ENCODE results near the gene OR4D2. TPM values are rescaled to one million over a fixed set of nuclear protein-coding genes. Genes with fewer than 3 reads are reported as not detected.

The OR4D2 gene
- total RNA-seq, 1 experiment from 2014 or later: not detected

GRCh38 chr17:58183514-58183913 is 16.7 kb downstream of the OR4D2 start:
- Mint-ChIP-seq H3K4me3 (ENCODE audit: unreplicated experiment) (no peak overlapping the region), H3K36me3 (ENCODE audit: insufficient read depth, unreplicated experiment) (no peaks in the 10 kb centered on the region), H3K9me3 (ENCODE audit: unreplicated experiment) (no peaks in the 10 kb centered on the region), H3K4me1 (ENCODE audit: low read depth, unreplicated experiment) (no peaks in the 10 kb centered on the region), H3K27me3 (ENCODE audit: insufficient read depth, unreplicated experiment) (peaks cover 10% of the 10 kb centered on the region), H3K27ac (ENCODE audit: unreplicated experiment) (no peak overlapping the region)
- Histone ChIP-seq H3K9me3 (no peaks in the 10 kb centered on the region), H3K36me3 (ENCODE audit: control insufficient read depth, insufficient read depth, low read length) (no peaks in the 10 kb centered on the region), H3K4me1 (no peaks in the 10 kb centered on the region), H3K27me3 (replicated peaks; ENCODE audit: control insufficient read depth, insufficient read depth, low read length) (no peaks in the 10 kb centered on the region), H3K4me3 (ENCODE audit: low read depth, low read length) (no peak overlapping the region)
- POLR2A ChIA-PET: no interaction called here
- no peak for TF ChIP-seq CTCF (IDR thresholded peaks at IDR 0.05; ENCODE audit: insufficient read depth in 1 of 2, low read depth in 1 of 2, low read length in 1 of 2, severe bottlenecking in 1 of 2, unreplicated experiment in 1 of 2)
- DNase-seq: no peak
- intact Hi-C loops (cut with micrococcal nuclease; ENCODE audit: unreplicated experiment): no loop called here
- no TSS peak for BruUV-seq (replicated peaks)
- CTCF ChIA-PET: interaction anchor here (0.7 to 1.1 kb wide), 2 partner anchors 10 to 63 kb away, joined by 4 to 5 read pairs; no protein-coding TSS in a partner anchor

- H3K27me3 Mint-ChIP-seq (ENCODE audit: insufficient read depth, unreplicated experiment): peaks cover 10% of the 10 kb centered on the region
- H3K9me3 ChIP-seq: no peaks in the 10 kb centered on the region
- no peaks in the 10 kb centered on the region for H3K4me1 ChIP-seq
- no peaks in the 10 kb centered on the region for H3K36me3 ChIP-seq (ENCODE audit: control insufficient read depth, insufficient read depth, low read length)
- H3K4me1 Mint-ChIP-seq (ENCODE audit: low read depth, unreplicated experiment): no peaks in the 10 kb centered on the region
- intact Hi-C loops (cut with micrococcal nuclease; ENCODE audit: unreplicated experiment): no loop called here
- no peaks in the 10 kb centered on the region for H3K36me3 Mint-ChIP-seq (ENCODE audit: insufficient read depth, unreplicated experiment)
- H3K27me3 ChIP-seq (replicated peaks; ENCODE audit: control insufficient read depth, insufficient read depth, low read length): no peaks in the 10 kb centered on the region
- DNase-seq: no peak
- BruUV-seq (replicated peaks): no TSS peak
- CTCF ChIA-PET: interaction anchor here (0.6 to 1.1 kb wide), 2 partner anchors 9 to 176 kb away, joined by 5 read pairs; no protein-coding TSS in a partner anchor
- no peak for TF ChIP-seq CTCF (IDR thresholded peaks at IDR 0.05; ENCODE audit: insufficient read depth in 1 of 2, low read depth in 1 of 2, low read length in 1 of 2, severe bottlenecking in 1 of 2, unreplicated experiment in 1 of 2)
- no peaks in the 10 kb centered on the region for H3K9me3 Mint-ChIP-seq (ENCODE audit: unreplicated experiment)
- H3K27ac Mint-ChIP-seq (ENCODE audit: unreplicated experiment): no peak overlapping the region
- POLR2A ChIA-PET: no interaction called here
- H3K4me3 Mint-ChIP-seq (ENCODE audit: unreplicated experiment): no peak overlapping the region
- no peak overlapping the region for H3K4me3 ChIP-seq (ENCODE audit: low read depth, low read length)
Observed at GRCh38 chr17:58184308-58184985, 17.7 kb downstream of the OR4D2 start.

- H3K27ac Mint-ChIP-seq (ENCODE audit: unreplicated experiment): no peak overlapping the region
- no peaks in the 10 kb centered on the region for H3K9me3 Mint-ChIP-seq (ENCODE audit: unreplicated experiment)
- intact Hi-C loops (cut with micrococcal nuclease; ENCODE audit: unreplicated experiment): no loop called here
- Histone ChIP-seq H3K4me1 (no peaks in the 10 kb centered on the region), H3K36me3 (ENCODE audit: control insufficient read depth, insufficient read depth, low read length) (no peaks in the 10 kb centered on the region), H3K4me3 (ENCODE audit: low read depth, low read length) (no peak overlapping the region), H3K27me3 (replicated peaks; ENCODE audit: control insufficient read depth, insufficient read depth, low read length) (no peaks in the 10 kb centered on the region), H3K9me3 (no peaks in the 10 kb centered on the region)
- H3K27me3 Mint-ChIP-seq (ENCODE audit: insufficient read depth, unreplicated experiment): peaks cover 10% of the 10 kb centered on the region
- H3K36me3 Mint-ChIP-seq (ENCODE audit: insufficient read depth, unreplicated experiment): no peaks in the 10 kb centered on the region
- POLR2A ChIA-PET: no interaction called here
- H3K4me1 Mint-ChIP-seq (ENCODE audit: low read depth, unreplicated experiment): no peaks in the 10 kb centered on the region
- TF ChIP-seq CTCF (IDR thresholded peaks at IDR 0.05; ENCODE audit: insufficient read depth in 1 of 2, low read depth in 1 of 2, low read length in 1 of 2, severe bottlenecking in 1 of 2, unreplicated experiment in 1 of 2): no peak
- H3K4me3 Mint-ChIP-seq (ENCODE audit: unreplicated experiment): no peak overlapping the region
- CTCF ChIA-PET: no interaction called here
- no peak for DNase-seq
- BruUV-seq (replicated peaks): no TSS peak
Observed at GRCh38 chr17:58184986-58185761, 18.4 kb downstream of the OR4D2 start.

Measured in Caco-2 (cell line).